HG03135 (cell line): Measurements from ENCODE around the gene CTTN.

Experiments
- ATAC-seq: cut with Tn5 transposase; IDR thresholded peaks from one replicate; pipeline ENCODE4 v1.9.1; 2021; ENCODE audit warnings: mild to moderate bottlenecking, moderate library complexity; ENCODE audit not compliant: unreplicated experiment

The CTTN gene

GRCh38 chr11:70428701-70429427 is 30.5 kb downstream of the CTTN start:
- ATAC-seq: no peak

DNA sequence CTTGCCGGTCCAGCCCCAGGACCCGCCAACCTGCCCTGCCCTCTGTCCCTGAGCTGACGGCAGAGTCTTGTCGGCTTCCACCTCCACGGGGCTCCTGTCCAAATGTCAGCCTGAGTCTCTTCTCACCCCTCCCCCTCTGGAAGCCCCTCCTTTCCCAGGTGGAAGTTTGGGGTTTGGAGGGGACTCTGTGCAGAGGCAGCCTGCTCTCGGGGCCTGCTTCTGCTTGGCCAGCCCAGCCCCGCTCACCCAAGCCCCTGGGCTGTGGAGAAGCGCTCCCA is 31.0 kb downstream of the CTTN start:
- ATAC-seq: no peak

- no peak for ATAC-seq
Measured at GRCh38 chr11:70429724-70430521, 31.6 kb downstream of the CTTN start.

DNA sequence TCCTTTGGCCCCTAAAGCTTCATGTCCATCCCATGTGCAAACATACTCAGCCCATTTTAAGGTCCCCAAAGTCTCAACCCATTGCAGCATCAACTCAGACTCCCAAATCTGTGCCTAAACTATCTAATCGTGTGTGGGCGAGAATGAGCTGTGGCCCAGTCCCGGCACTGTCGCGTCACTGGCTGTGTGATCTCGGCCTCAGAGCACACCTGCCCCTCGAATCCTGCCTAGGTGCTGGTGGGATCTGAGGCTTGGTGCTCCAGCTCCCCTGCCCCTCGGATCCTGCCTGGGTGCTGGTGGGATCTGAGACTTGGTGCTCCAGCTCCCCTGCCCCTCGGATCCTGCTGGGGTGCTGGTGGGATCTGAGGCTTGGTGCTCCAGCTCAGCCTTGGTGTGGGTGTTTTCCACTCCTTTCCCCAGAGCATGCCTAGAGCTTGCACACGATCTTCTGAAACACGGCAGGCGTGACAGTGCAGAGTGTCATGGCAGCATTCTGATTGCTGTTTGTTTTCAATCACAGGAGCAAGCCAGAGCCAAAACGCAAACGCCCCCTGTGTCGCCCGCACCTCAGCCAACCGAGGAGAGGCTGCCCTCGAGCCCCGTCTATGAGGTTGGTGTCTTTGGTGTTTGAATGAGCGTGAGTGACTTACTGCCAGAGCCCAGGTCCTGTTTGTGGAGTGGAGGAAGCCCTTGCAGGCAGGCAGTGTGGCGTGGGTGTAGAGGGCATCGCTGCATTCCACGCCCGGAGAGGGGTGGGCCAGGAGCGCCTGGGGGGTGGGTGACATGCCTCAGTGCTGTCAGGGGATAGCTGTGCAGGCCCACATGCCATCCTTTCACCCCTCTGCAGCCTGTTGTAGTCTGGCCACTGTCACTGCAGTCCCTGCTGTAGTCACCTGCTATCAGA is 32.6 kb downstream of the CTTN start:
- no peak for ATAC-seq

DNA sequence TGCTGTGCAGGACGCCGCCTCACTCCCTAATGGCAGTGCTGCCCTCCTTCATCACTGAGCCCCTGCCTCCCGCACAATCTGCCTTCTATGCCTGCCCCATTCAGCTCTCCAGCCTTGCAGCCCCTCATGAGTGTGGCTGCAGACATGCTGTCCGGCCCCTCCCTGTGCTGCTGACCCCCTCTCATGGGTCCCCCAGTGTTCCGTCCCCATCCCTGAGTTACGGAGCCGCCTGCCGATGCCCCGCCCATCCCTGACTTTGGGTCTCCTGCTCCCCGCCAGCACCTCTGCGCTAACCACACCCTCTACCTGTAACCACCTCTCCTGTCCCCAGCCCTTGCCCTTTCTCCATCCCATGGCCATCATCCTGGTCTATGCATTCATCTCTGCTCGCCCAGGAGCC is 33.3 kb downstream of the CTTN start:
- no peak for ATAC-seq

DNA sequence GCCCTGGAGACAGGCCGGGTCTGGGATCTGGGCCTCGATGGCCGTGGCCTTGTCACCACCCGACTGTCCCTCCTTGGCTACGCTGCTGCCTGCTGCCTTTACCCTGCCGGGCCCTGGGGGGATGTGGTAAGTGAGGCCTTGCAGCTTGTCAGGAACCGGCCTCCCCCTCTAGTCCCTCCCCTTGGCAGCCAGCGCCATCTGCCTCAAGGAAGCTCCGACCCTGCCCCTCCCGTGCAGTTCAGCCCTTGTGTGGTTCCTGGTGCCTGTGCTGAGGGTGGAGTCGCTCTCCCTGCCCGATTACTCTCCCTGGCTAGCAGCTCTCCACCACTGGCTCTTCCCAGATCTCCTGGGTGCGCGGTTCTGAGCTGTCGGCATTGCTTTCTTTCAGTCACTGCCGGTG is 33.7 kb downstream of the CTTN start:
- ATAC-seq: no peak

- no peak for ATAC-seq
Measured at GRCh38 chr11:70432580-70432979, 34.3 kb downstream of the CTTN start.

DNA sequence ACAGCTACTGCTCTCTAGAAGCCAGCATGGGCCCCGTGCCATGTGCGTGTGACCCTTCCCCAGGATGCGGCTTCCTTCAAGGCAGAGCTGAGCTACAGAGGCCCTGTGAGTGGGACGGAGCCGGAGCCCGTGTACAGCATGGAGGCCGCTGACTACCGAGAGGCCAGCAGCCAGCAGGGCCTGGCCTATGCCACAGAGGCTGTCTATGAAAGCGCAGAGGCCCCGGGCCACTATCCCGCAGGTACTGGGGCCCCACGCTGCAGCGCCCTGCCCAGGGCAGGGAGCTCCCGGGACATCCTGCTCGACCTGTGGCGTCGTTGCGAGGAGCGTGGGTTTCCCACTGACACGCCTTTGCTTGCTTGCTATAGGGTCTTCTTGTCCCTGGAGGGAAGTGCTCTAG is 34.7 kb downstream of the CTTN start:
- ATAC-seq: no peak

DNA sequence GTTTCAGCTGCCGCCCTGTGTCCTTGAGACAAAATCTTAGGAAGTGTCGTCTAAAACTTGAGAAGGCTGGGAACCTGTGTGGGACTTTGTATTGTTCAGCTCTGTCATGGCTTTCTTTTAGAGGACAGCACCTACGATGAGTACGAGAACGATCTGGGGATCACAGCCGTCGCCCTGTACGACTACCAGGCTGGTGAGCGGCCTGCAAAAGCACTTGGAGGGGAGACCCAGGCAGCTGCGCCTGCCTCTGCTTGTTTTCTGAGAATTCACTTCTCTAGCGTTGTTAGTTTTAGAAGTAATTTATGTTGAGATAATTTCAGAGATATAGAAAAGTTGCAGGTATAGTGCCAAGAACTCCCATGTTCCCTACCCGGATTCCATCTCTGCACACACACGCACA is 35.2 kb downstream of the CTTN start:
- no peak for ATAC-seq

- no peak for ATAC-seq
Measured at GRCh38 chr11:70433966-70434812, 35.9 kb downstream of the CTTN start.

DNA sequence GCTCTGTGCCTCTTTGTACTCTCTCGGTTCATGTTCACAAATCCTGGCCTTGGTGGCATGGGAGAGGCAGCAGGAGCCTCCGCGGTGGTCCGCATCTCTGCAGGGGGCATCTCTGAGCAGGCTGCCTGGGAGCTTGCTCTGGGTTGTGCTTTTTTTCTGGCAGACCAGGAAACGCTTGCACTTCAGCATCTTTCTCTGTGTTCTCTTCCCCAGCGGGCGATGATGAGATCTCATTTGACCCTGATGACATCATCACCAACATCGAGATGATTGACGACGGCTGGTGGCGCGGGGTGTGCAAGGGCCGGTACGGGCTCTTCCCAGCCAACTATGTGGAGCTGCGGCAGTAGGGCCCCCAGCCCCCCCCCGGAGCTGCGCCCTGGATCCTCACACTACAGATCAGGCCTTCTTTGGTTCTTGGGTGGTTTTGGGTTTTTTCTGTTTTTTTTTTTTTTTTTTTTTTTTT is 36.5 kb downstream of the CTTN start:
- ATAC-seq: no peak

DNA sequence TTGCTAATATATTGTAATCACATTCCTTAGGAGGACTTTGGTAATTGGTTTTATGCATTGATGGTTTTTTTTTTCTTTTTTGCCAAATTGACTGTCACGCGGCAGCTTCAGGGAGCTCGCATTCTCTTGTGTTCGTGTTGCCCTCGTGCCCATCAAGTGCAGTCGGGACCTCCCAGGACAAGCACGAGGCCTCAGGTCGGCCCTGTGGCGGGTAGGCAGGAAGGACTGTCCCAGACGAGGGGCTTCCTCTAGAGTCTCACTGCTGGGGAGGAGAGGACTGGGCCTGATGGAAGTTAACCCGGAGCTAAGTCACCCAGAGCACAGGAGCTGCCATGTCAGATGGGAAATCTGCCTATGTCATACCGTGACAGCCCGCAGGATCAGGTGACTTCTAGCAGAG is 37.0 kb downstream of the CTTN start:
- no peak for ATAC-seq

DNA sequence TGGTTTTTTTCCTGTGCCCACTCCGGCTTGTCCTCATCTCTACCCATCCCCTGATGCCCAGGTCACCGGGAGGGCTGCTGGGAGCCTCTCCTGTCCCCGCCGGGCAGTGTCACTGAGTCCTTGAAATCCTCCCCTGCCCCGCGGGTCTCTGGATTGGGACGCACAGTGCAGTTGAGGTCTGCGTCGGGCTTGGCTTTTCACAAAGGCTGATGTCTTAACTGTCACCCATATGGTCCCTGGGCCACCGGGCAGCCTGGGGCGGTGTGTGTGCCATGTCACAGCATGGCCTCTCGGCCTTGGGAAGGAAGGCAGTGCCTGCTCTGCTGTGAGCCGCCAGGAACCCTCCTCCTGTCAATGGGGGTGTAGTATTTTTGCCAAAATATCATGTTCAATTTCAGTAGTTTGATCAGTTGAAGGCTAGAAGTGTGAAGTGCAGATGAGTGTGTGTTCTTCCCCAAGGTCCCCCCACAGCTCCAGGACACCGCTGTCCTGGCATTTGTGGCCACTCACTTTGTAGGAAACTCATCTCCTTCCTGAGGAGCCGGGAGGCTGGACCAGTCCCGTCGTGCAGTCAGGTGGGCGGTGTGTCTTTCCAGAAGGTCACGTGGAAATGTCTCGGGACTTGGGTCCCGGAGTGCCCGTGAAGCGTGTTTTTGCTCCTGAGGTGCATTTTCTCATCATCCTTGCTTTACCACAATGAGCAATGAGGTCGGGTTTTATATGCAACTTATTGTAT is 37.6 kb downstream of the CTTN start:
- ATAC-seq: no peak

- no peak for ATAC-seq
Measured at GRCh38 chr11:70436501-70436860, 38.2 kb downstream of the CTTN start.

DNA sequence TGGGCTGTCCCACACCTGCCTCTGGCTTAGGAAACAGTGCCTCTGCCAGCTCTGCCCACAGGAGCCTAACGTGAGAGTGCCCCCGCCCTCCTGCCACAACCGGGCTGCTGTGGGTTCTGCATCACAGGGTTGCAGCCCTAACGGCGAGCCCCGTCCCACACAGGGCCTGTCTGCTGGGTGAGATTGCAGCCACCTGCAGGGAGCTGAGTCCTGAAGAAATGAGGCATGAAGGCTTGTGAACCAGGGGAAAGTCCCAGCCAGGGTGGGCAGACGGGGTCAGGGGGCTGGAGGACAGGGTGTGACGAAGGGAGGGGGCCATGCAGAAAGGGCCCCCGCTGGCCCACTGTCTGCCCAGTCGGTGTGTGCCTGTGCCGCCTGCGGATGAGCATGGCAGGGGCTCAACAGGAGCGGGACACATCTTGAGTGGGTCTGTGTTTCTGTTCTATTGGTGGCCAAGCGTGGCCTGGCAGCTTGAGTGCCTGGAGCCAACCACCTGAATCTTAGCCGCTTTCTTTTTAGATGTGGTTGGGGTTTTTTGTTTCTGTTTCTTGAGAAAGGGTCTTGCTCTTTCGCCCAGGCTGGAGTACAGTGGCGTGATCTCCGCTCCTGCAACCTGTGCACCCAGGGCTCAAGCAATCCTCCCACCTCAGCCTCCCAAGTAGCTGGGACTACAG is 38.9 kb downstream of the CTTN start:
- ATAC-seq: no peak

DNA sequence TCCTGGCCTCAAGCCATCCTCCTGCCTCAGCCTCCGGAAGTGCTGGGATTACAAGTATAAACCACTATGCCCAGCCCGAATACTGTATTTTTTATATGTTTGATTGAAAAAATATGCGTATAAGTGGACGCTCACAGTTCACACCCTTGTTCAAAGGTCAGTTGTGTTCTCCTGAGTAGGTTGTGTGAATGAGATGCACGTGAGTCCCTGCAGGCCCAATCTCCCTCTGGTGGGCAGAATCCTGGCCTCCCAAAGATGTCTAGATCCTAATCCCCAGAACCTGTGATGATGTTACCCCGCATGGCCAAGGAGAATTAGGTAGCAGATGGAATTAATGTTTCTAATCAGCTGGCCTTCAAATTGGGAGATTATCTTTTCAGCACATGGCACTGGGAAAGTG is 41.9 kb downstream of the CTTN start:
- no peak for ATAC-seq

DNA sequence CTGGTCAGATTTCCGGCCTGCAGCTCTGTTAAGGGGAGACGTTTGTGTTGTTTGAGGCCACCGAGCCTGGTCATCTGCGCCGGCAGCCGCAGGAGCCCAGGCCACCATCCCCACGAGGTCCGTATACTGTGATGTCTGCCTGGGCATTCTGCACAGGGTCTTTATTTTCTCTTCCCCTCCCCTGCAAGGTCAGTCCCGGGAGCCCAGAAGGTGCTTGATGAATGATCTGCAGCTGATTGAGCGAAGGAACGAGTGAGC is 45.4 kb downstream of the CTTN start:
- no peak for ATAC-seq

DNA sequence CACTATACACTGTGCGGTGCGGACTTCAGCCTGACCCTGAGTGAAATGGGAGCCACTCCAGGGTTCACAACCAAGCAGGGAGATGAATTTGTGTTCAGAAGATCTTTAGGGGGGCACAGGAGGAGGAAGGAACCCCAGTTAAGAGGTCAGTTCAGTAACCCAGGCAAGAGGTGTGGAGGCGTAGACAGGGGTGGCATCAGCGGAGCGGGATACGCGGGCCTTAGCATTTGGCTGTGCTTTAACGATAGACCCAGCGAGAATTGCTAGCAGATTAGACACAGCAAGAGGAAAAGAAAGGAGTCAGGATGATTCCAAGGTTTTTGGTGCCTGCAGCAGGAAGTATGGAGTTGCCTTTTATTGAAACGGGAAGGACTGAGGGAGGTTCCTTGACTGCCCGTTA is 46.8 kb downstream of the CTTN start:
- no peak for ATAC-seq

DNA sequence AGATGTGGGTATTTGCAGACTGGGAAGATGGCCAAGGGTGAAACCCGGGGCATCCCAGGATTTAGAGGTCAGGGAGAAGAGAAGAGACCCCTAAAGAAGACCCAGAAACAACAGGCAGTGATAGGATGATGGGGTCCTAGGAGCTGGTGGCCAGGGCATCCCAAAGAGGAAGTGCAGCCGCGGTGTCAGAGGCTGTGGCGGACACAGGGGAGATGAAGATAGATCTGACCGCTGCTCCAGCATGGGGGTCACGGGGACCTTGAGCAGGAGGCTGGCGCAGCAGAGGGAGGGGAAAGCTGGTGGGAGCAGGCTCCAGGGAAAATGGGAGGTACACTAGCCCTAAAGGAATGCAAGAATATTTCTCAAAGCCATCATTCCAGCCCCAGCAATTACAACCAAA is 47.3 kb downstream of the CTTN start:
- no peak for ATAC-seq
